Mesendoderm (in vitro differentiated cells): ENCODE results near the gene HSP90AA1.
"Not testable (repeated sequence)": the region's sequence is repeated elsewhere in the genome, so short reads cannot be mapped to it uniquely, and the experiment has no call there.

Experiments
- DNase-seq: peaks from one replicate; pipeline ENCODE4 v3.0.0; 2013
- H2AK5ac ChIP-seq: 2 replicates; pipeline ENCODE4 v1.6.1; 2013; ENCODE audit warnings: low read length, inconsistent platforms
- H2BK120ac ChIP-seq: 2 replicates; pipeline ENCODE4 v1.6.1; 2013; ENCODE audit warnings: low read depth, mild to moderate bottlenecking, low read length, moderate library complexity, mixed read lengths
- H2BK15ac ChIP-seq: replicated peaks from 2 replicates; pipeline ENCODE4 v1.6.1; 2013; ENCODE audit warnings: low read depth, mild to moderate bottlenecking, moderate library complexity
- H2BK5ac ChIP-seq: 2 replicates; pipeline ENCODE4 v1.6.1; 2013; ENCODE audit warnings: low read length, inconsistent platforms
- H3K18ac ChIP-seq: 2 replicates; pipeline ENCODE4 v1.6.1; 2013; ENCODE audit warnings: mild to moderate bottlenecking, low read length, mixed read lengths
- H3K23ac ChIP-seq: one replicate; pipeline ENCODE4 v1.6.1; 2013; ENCODE audit warnings: low read length
- H3K27ac ChIP-seq: 2 replicates; pipeline ENCODE4 v1.5.1; 2013; ENCODE audit warnings: low read depth, mild to moderate bottlenecking, inconsistent platforms, low read length, moderate library complexity
- H3K27me3 ChIP-seq: 2 replicates; pipeline ENCODE4 v1.6.1; 2013; ENCODE audit warnings: low read length, control low read depth, mild to moderate bottlenecking, inconsistent platforms; ENCODE audit not compliant: insufficient read depth, poor library complexity
- H3K36me3 ChIP-seq: 2 replicates; pipeline ENCODE4 v1.6.1; 2013; ENCODE audit warnings: low read length, inconsistent platforms; ENCODE audit not compliant: control insufficient read depth, insufficient read depth
- H3K4ac ChIP-seq: one replicate; pipeline ENCODE4 v1.6.1; 2013; ENCODE audit warnings: low read depth, mild to moderate bottlenecking, low read length, moderate library complexity
- H3K4me1 ChIP-seq: 2 replicates; pipeline ENCODE4 v1.6.1; 2013; ENCODE audit warnings: low read depth, low read length, inconsistent platforms; ENCODE audit not compliant: control insufficient read depth
- H3K4me2 ChIP-seq: 2 replicates; pipeline ENCODE4 v1.6.1; 2013; ENCODE audit warnings: low read length
- H3K4me3 ChIP-seq: 2 replicates; pipeline ENCODE4 v1.5.1; 2013; ENCODE audit warnings: mild to moderate bottlenecking, low read length
- H3K56ac ChIP-seq: one replicate; pipeline ENCODE4 v1.6.1; 2013; ENCODE audit warnings: low read length
- H3K79me1 ChIP-seq: 2 replicates; pipeline ENCODE4 v1.6.1; 2013; ENCODE audit warnings: low read length, inconsistent platforms
- H3K79me2 ChIP-seq: 2 replicates; pipeline ENCODE4 v1.6.1; 2013; ENCODE audit warnings: mild to moderate bottlenecking, low read length; ENCODE audit not compliant: control insufficient read depth, insufficient read depth
- H3K9ac ChIP-seq: 2 replicates; pipeline ENCODE4 v1.6.1; 2013; ENCODE audit warnings: low read length, inconsistent platforms
- H4K5ac ChIP-seq: one replicate; pipeline ENCODE4 v1.6.1; 2013; ENCODE audit warnings: low read length
- H4K8ac ChIP-seq: one replicate; pipeline ENCODE4 v1.6.1; 2013; ENCODE audit warnings: low read depth, mild to moderate bottlenecking, control low read depth, low read length, moderate library complexity
- WGBS: extraction: QIAGEN DNeasy Blood & Tissue Kit; methylation state at CpG from one replicate; pipeline ENCODE4 v1.1.7; 2013; ENCODE audit warnings: low lambda C conversion rate, missing lambda C conversion rate; ENCODE audit not compliant: insufficient coverage; ENCODE audit errors: extremely low coverage; 5-methylcytosine and 5-hydroxymethylcytosine counted together

Gene HSP90AA1

DNA sequence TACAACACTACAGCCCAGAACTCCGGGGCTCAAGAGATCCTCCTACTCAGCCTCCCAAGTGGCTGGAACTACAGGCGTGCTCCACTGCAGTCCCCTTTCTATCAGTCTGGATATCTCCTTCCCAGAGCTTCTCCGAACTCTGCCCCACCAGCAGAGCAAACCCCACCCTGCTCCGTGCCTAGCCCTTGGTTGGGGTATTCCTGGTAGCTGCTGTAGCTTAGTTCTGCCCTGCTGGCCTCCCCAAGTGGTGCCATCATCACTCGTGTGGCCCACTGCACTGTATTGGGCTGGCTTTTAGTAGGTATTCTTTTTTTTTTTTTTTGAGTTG is 9.5 kb downstream of the HSP90AA1 start:
- no peak overlapping the region for H3K4me2 ChIP-seq
- H3K4me1 ChIP-seq: no peaks in the 10 kb centered on the region
- no CpG with 5 or more reads among the region's 5 CpGs for WGBS
- no peak overlapping the region for H3K18ac ChIP-seq
- H4K5ac ChIP-seq: no peak overlapping the region
- H3K79me2 ChIP-seq: no peaks in the 10 kb centered on the region
- no peak overlapping the region for H3K23ac ChIP-seq
- H2BK15ac ChIP-seq: no peak overlapping the region
- no peak for DNase-seq
- H3K56ac ChIP-seq: no peak overlapping the region
- no peak overlapping the region for H3K4me3 ChIP-seq
- H2BK120ac ChIP-seq: no peak overlapping the region
- no peak overlapping the region for H3K4ac ChIP-seq
- no peak overlapping the region for H2AK5ac ChIP-seq
- H3K9ac ChIP-seq: no peak overlapping the region
- no peak overlapping the region for H4K8ac ChIP-seq
- H3K27ac ChIP-seq: no peak overlapping the region
- no peak overlapping the region for H2BK5ac ChIP-seq
- H3K79me1 ChIP-seq: peaks cover 3% of the 10 kb centered on the region
- H3K36me3 ChIP-seq: peaks cover 18% of the 10 kb centered on the region
- H3K27me3 ChIP-seq: no peaks in the 10 kb centered on the region

DNA sequence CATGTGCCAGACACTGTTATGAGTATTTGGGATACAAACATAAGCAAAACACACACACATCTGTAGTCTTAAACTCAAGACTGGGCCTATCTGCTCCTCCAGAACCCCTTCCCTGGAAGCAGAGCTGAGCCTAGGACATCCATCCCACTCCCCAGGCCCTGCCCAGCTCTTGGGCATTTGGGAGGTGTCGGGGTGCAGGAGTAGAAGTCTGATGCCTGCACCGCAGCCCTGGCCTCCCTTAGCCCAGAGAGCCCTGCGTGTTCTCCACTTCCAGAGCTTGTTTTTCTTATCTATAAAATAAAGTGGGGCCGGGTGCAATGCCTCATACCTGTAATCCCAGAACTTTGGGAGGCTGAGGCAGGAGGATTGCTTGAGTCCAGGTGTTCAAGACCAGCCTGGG is 11.7 kb downstream of the HSP90AA1 start:
- no CpG with 5 or more reads among the region's 4 CpGs for WGBS
- DNase-seq: no peak
- H3K4ac ChIP-seq: no peak overlapping the region

DNA sequence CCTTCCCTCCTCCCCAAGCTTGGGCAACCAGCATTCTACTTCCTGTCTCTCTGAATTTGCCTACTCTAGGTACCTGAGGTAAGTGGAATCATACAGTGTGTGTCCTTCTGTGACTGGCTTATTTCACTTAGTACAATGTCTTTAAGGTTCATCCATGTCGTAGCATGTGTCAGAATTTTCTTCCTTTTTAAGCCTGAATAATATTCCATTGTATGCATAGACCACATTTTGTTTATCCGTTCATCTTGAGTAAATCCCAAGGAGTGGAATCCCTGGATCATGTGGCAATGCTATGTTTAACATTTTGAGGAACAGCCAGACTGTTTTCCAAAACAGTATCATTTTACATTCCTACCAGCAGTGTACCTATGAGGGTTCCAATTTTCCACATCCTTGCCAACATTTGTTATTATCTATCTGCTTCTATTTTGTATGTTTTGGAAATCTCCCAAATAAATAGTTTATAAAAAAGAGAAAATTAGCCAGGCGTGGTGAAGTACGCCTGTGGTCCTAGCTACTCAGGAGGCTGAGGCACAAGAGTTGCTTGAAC is 12.4 kb downstream of the HSP90AA1 start:
- WGBS: no CpG with 5 or more reads among the region's 4 CpGs
- DNase-seq: no peak

More for the DNA sequence above, 11.7 kb downstream of the HSP90AA1 start:
- Histone ChIP-seq H3K79me1 (no peaks in the 10 kb centered on the region), H3K9ac (no peak overlapping the region), H3K36me3 (peaks cover 9% of the 10 kb centered on the region), H3K79me2 (no peaks in the 10 kb centered on the region), H4K8ac (no peak overlapping the region), H2BK120ac (no peak overlapping the region), H3K56ac (no peak overlapping the region), H3K23ac (no peak overlapping the region), H3K27ac (no peak overlapping the region), H2BK5ac (no peak overlapping the region), H4K5ac (no peak overlapping the region), H2AK5ac (no peak overlapping the region), H3K4me2 (no peak overlapping the region), H3K4me1 (no peaks in the 10 kb centered on the region), H2BK15ac (no peak overlapping the region), H3K27me3 (no peaks in the 10 kb centered on the region), H3K18ac (no peak overlapping the region), H3K4me3 (no peak overlapping the region)

DNA sequence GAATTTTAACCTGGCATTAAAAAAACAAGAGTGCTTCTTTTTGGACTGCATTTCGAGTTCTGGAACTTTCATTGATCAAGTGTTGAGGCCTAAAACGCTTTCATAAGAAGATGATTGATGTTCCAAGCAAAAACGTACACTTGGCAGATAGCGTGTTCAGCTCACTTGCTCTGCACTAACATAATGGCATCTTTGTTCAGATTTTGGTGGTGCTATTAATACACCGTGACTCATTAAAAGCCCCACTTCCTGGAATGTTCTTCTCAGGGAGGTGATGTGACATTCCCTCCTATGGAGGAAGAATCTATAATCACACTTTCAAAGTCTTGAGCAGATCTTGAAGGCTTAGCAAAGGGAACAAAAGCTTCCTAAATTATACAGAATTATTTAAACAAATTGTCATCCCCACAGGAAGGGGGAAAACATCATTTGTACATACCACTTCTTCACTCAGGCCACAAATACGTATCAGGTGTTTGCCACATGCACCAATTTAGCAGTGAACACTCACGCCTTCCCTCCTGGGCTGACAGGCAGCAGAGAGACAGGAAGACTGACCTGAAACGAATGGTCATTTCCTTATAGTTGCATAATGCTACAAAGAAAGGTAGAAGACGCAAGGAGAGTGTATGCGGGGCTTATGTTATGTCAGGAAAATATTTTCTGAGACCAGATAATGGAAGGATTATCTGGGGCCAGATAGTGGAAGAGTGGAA is 15.4 kb downstream of the HSP90AA1 start:
- Histone ChIP-seq H3K4me2 (no peak overlapping the region), H3K27ac (no peak overlapping the region)
- WGBS: no CpG with 5 or more reads among the region's 10 CpGs

More for the DNA sequence above, 12.4 kb downstream of the HSP90AA1 start:
- Histone ChIP-seq H3K56ac (no peak overlapping the region), H3K4me1 (no peaks in the 10 kb centered on the region), H3K4me3 (no peak overlapping the region), H2BK15ac (no peak overlapping the region), H4K5ac (no peak overlapping the region), H3K79me1 (no peaks in the 10 kb centered on the region), H3K18ac (no peak overlapping the region), H3K27ac (no peak overlapping the region), H3K36me3 (peaks cover 4% of the 10 kb centered on the region), H2BK120ac (no peak overlapping the region), H2AK5ac (no peak overlapping the region), H3K4ac (no peak overlapping the region), H2BK5ac (no peak overlapping the region), H3K27me3 (no peaks in the 10 kb centered on the region), H3K79me2 (no peaks in the 10 kb centered on the region), H3K4me2 (no peak overlapping the region), H3K9ac (no peak overlapping the region), H4K8ac (no peak overlapping the region), H3K23ac (no peak overlapping the region)

DNA sequence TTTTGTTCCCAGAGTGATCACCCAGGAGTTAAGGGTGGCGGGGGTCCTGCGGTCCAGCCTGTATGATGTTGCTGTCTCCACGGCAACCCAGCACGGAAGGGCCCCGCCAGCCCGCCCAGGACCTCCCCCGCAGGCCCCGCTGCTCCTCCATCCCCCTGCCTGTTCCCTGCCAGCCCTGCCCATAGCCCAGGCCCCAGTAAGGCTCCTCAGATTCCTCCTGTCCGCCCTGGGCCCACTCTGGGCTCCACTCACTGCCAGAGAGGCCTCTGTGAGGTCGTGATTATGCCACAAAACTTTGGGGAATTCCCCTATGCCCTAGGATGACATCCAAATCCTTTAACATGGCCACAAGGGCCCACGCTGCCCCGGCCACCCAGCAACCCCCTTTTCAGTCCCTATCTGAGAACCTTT is 20.8 kb downstream of the HSP90AA1 start:
- Histone ChIP-seq H3K36me3 (no peaks in the 10 kb centered on the region), H4K8ac (no peak overlapping the region), H3K4me1 (no peaks in the 10 kb centered on the region), H3K4me3 (no peak overlapping the region), H2BK5ac (no peak overlapping the region), H2BK15ac (no peak overlapping the region), H3K23ac (no peak overlapping the region), H3K79me1 (no peaks in the 10 kb centered on the region), H3K27me3 (no peaks in the 10 kb centered on the region), H3K9ac (no peak overlapping the region), H3K79me2 (no peaks in the 10 kb centered on the region), H3K4me2 (no peak overlapping the region), H3K18ac (no peak overlapping the region), H3K27ac (no peak overlapping the region), H2AK5ac (no peak overlapping the region), H3K4ac (no peak overlapping the region), H3K56ac (no peak overlapping the region), H4K5ac (no peak overlapping the region), H2BK120ac (no peak overlapping the region)
- no peak for DNase-seq
- no CpG with 5 or more reads among the region's 12 CpGs for WGBS

More for the DNA sequence above, 15.4 kb downstream of the HSP90AA1 start:
- Histone ChIP-seq H2BK15ac (no peak overlapping the region), H3K18ac (no peak overlapping the region), H3K4me1 (no peaks in the 10 kb centered on the region), H4K8ac (no peak overlapping the region), H3K4me3 (no peak overlapping the region), H3K79me1 (no peaks in the 10 kb centered on the region), H2AK5ac (no peak overlapping the region), H3K56ac (no peak overlapping the region), H3K36me3 (no peaks in the 10 kb centered on the region), H2BK120ac (no peak overlapping the region), H3K9ac (no peak overlapping the region), H3K79me2 (no peaks in the 10 kb centered on the region), H3K27me3 (no peaks in the 10 kb centered on the region), H3K4ac (no peak overlapping the region), H3K23ac (no peak overlapping the region), H2BK5ac (no peak overlapping the region), H4K5ac (no peak overlapping the region)
- DNase-seq: no peak

DNA sequence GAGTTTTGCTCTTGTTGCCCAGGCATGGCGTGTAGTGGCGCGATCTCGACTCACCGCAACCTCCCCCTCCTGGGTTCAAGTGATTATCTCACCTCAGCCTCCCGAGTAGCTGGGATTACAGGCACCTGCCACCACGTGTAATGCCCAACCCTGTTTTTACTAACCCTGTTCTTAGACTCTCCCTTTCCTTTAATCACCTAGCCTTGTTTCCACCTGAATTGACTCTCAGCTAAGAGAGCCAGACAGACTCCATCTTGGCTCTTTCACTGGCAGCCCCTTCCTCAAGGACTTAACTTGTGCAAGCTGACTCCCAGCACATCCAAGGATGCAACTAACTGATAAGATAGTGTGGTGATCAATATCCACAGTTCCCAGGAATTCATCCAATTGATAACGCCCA is 22.3 kb downstream of the HSP90AA1 start:
- H3K4ac ChIP-seq, H3K4me3 ChIP-seq, H4K5ac ChIP-seq, H3K56ac ChIP-seq, H2BK15ac ChIP-seq, H2BK120ac ChIP-seq, H3K36me3 ChIP-seq, DNase-seq, H3K9ac ChIP-seq, H4K8ac ChIP-seq, H3K79me1 ChIP-seq, H3K4me1 ChIP-seq, H3K27me3 ChIP-seq, H3K79me2 ChIP-seq, H2BK5ac ChIP-seq, H2AK5ac ChIP-seq, H3K18ac ChIP-seq, H3K23ac ChIP-seq, H3K27ac ChIP-seq, H3K4me2 ChIP-seq: not testable (repeated sequence)
- WGBS: no CpG with 5 or more reads among the region's 8 CpGs
